DMS79 (cell line): ENCODE results near the gene CPT1B.
"Not testable (repeated sequence)": the region's sequence is repeated elsewhere in the genome, so short reads cannot be mapped to it uniquely, and the experiment has no call there.

ENCODE experiments used
- DNase-seq: peaks from one replicate; lab custom pipeline; 2025; lab: John Stamatoyannopoulos, UW

CPT1B gene

DNA sequence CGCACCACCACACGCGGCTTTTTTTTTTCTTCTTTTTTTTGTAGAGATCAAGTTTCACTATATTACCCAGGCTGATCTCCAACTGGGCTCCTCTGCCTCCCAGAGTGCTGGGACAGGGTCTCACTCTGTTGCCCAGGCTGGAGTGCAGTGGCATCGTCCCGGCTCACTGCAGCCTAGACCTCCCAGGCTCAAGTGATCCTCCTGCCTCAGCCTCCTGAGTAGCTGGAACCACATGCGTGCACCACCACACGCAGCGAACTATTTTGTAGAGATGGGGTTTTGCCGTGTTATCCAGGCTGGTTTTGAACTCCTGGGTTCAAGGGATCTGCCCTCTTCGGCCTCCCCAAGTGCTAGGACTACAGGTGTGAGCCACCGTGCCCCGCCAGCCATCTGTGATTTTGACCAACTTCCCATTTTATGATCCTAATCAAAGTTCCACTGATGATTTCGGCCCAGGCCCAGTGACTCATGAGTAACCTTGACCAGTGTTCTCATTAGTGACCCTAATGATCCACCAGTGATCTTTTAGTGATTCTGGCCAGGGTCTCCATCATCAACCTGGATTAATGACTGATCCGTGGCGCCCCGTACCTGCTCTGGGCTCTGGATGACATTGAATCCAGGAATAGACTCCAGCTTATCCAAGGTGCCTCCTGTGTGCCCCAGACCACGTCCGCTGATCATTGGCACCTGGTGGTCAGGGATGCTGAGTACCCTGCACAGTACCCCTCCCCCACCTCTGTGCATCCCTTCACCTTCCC lies 50.1 kb downstream of the CPT1B start:
- no peak for DNase-seq

DNA sequence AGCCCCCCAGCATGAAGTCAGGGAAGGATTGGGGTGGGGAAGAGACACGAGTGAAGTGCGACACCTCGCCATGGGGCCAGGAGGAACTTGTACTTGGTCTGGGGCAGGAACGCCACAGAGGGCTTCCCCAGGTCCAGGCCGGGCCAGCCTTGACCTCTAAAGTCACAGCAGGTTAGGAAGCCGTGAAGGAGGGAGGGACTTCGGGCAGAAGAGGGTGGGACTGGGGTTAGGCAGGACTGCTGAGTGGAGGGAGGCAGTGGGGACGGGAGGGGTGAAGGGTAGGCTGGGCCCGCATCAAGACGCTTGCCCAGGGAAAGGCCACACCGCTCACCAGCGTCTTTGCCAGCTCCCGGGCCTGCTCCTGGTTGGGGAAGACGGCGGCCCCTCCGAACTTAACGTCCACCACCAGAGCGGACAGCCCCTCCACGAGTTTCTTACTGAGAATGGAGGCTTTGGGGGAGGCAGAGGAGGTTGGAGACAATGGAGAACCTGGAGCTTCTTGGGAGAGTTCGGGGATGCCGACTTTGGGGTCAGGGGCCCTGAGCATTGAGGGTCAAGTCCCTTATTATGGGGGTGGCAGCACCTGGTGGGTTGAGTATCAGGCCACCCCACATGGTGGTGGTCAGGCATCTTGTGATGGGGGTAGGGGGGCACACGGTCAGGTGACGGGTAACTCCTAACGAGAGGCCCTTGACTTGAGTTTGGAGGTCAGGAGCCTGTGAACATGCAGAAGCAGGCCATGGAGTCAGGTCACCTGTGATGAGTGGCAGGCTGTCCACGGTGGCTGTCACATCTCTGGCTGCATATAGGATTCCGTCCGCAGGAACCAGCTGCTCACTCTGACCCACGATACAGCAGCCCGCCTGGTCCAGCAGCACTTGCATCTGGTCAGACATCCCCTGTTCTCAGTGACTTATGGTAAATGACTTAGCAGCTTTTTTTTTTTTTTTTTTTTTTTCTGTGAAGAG lies 51.1 kb downstream of the CPT1B start:
- no peak for DNase-seq

DNA sequence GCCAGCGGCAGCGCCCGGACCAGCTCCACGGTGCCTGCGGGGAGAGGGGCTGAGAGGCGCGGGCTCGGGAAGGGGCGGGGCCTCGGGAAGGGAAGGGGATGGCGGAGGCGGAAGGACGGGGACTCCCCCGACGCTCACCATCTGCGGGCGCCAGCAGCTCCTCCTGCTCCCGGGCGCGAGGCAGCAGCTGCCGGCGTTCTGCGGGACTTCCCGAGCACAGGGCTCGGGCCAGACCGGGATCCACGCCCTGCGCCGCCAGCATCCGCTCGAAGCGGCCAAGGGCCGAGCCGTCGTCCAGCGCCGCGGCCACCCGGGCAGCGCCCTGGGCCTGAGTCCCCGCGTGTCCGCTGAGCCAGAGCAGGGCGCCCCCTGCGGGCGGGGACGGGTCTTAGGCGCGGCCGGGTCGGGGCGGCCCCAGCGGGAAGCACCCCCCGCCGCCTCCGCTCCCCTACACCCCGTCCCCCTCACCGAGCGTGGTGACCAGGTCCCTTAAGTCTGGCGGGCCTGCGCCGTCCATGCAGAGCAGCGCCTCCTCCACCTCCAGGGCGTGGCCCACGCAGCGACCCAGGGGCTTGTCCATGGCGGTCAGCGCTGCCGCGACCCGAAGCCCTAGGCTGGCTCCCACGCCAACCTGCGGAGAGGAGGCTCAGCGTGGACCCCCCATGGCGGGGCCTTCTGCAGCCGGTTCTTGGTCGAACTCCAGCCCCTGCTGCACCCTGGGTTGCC lies 52.0 kb downstream of the CPT1B start:
- DNase-seq = peak; percentile 26

DNA sequence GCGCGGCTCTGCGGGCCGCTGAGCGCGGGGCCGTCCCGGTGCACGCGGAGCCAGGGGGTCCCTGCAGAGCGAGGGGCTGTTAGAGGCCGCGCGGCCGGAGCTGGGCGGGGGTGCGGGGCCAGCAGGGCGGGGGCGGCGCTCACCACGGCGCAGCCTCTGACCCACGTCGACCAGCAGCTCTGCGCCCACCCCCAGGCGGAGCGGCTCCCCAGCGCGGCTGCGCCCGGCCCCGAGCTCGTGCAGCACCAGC lies 52.4 kb downstream of the CPT1B start:
- DNase-seq = no peak

DNA sequence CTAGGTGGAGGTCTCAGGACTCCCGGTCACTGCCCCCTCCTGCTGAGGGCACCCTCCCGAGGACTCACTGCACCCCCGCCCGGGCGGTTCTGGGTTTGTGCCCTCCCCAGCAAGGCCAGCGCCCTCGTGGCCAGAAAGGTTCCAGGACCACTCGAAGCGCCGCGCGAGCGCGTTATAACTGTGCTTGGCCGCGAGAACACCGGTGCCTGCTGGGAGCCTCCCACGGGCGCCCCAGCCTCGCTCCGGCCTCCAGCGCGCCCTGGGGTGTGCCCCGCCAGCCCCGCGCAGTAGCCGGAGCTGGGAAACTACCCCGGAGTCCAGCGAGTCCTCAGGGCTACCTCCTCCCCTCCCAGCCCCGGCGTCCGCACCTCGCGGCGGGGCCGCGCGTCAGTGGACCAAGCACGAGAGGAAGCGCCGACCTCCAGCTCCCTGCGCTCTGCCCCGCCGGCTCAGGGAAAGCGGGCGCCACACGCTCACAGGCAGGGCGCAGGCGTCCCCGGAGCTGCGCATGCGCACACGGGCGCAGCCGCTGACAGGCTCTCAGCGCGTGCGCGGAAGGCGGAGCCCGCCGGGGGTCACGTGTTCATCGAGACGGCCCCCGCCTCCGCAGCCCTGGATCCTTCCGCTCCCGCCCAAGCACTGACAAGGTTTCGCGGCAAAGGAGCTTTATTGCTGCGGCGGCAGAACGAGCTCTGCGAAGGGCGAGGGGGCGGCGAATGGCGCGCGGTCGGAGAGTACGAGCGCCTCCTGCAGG lies 52.9 kb downstream of the CPT1B start, which contains the start of gene SCO2:
TSS of gene SCO2 (minus strand) at position 495 of the 754 bp plus-strand sequence. CDS start 1,187 bp downstream, outside the sequence.
- DNase-seq = peak; percentile 73

DNA sequence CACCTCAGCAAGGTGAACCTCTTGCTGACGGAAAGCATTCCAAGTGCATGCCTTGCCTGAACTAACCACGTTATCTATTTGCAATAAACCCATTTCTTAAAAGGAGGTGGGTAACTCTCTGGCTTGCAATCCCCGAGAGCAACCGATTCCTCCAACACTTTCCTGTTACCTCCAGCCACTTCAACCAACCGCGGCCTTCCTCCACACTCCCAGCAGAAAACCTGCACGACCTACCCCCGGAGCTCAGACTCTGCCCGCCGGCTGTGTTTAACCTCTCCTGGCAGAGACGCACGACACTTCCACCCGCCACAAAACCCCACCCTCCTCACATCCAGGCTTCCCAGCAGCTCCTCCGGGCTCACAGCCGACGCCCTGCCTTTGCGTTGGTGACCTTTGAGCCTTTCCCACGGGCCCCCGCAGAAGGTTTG lies 53.5 kb downstream of the CPT1B start:
- DNase-seq = no peak

DNA sequence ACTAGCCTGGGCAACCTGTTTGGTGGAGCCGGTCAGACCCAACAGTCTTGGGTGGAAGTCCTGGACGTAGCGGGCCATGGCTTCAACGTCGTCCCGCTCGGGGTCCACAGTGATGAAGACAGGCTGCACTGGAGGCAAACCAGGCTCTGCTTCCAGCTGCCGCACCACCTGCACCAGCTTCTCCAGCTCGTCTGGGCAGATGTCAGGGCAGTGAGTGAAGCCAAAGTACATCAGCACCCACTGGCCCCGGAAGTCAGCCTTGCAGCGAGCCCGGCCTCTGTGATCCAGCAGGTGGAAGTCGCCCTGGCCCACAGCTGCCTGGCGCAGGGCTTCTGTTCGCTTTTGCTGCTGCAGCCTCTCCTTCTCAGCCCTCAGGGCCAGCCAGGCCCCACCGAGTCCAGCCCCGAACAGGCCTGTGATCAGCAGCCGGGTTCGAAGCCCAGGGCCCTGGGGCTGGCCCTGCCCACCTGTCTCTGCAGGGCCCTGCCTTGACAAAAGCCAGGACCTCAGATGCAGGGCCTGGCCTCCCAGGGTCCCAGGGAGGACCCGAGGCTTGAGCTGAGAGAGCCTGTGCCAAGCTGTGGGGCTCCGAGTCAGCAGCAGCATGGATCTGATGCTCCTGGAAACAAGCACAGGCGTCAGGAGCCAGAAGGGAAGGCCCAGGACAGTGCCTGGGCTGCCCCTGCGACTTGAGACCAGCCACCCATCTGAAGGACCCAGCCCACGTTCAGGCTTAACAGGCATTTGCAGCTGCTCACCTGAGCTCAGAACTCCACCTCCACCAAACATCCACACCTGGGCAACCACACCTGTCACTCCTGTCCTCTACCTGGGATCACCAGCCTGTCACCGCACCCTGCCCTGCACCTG lies 54.2 kb downstream of the CPT1B start:
- no peak for DNase-seq

DNA sequence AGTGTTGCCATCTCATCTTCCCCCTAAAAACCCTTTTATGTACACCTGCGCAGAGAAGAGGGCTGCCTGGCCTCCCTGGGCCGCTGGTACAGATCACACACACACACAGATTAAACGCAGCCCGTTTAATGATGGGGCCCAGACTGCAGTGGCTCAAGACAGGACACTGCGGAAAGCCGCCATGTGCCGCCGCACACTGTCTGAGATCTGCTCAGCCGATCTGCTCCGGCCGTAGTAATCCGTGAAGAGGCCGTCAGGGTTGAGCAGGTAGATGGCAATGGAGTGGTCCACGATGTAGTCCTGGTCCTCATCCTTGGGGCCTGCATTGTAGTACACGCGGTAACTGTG lies 54.8 kb downstream of the CPT1B start:
- DNase-seq = no peak

DNA sequence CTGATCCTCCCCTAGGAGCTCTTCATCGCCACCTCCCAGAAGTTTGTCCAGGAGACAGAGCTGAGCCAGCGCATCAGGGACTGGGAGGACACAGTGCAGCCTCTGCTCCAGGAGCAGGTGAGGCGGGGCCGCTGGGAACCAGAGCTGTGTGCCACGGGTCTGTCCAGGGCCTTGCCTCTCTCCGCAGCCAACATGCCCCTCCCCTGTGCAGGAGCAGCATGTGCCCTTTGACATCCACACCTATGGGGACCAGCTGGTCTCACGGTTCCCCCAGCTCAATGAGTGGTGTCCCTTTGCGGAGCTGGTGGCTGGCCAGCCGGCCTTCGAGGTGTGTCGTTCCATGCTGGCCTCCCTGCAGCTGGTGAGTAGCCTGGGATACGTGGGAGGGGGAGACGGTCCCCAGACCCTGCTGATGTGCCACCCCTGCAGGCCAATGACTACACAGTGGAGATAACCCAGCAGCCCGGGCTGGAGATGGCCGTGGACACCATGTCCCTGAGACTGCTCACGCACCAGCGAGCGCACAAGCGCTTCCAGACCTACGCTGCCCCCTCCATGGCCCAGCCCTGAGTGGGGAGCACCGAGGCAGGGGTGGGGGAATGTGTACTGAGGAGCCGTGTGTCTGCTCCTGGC lies 55.3 kb downstream of the CPT1B start:
- DNase-seq = no peak

DNA sequence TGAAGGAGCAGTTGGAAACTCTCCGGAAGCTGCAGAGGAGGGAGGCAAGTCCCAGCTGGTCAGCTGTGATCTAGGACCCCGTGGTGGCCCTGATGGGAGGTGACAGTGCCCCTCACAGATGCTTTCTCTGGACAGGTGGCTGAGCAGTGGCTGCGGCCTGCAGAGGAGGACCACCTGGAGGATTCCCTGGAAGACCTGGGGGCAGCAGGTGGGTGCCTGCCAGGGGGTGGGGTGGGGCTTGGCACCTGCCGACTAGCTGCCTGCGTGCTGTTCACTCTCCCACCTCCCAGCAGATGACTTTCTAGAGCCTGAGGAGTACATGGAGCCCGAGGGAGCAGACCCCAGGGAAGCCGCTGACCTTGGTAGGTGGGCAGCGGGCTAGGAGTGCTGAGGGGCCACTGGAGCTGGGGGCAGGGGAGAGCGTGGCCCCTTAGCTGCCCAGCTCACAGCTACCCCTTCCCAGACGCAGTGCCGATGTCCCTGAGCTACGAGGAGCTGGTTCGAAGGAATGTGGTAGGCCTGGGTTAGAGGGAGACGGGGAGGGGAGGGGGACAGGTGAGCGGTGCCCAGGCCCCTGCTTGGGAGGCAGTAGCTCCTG lies 55.9 kb downstream of the CPT1B start:
- DNase-seq = no peak

DNA sequence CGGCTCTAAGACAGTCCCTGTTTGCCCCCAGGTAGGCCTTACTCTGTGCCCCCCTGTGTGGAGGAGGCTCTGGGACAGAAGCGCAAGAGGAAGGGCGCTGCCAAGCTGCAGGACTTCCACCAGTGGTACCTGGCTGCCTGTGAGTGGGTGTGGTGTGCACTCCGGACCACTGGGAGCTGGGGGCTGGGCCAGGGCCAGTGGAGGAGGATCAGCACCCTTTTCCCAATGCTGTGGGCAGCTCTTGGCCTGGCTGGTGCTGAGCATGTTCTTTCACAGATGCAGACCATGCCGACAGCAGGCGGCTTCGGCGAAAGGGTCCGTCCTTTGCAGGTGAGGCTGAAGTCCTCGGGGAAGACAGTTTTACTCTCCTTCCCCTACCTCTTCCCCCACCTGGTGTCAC lies 56.5 kb downstream of the CPT1B start:
- DNase-seq = no peak

DNA sequence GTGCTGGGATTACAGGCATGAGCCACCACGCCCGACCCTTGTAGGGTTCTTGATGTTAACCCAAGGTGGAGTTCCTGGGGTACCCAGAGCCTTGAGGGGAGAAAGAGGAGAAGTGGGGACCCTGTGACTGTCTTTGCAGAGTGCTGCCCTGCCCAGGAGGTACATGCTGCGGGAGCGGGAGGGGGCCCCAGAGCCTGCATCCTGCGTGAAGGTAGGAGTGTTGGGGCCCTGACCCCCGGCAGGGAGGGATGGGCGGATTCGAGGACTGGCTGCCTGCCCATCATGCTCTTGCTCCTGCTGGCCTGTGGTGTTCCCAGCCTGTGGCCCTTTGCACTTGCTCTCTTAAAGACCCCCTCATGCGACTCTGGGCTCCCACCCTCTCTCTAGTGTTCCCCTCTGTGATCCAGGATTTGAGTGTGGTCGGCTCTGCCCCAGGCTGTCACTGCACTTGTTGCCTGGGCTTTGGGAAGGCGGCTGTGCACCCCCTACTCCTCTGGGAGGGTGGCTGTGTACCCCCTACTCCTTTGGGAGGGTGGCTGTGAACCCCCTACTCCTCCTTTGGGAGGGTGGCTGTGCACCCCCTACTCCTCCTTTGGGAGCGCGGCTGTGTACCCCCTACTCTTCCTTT lies 57.3 kb downstream of the CPT1B start:
- DNase-seq = no peak

DNA sequence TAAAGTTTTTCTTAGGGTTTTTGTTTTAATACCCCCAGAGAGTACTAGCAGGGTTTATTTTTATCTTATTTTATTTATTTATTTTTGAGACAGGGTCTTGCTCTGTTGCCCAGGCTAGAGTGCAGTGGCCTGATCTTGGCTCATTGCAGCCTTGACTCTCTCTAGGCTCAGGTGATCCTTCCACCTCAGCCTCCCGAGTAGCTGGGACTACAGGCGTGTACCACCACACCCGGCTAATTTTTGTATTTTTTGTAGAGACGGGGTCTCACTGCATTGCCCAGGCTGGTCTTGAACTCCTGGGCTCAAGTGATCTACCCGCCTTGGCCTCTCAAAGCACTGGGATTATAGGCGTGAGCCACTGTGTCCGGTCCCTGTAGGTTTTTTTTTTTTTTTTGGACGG lies 58.0 kb downstream of the CPT1B start:
- DNase-seq = not testable (repeated sequence)

DNA sequence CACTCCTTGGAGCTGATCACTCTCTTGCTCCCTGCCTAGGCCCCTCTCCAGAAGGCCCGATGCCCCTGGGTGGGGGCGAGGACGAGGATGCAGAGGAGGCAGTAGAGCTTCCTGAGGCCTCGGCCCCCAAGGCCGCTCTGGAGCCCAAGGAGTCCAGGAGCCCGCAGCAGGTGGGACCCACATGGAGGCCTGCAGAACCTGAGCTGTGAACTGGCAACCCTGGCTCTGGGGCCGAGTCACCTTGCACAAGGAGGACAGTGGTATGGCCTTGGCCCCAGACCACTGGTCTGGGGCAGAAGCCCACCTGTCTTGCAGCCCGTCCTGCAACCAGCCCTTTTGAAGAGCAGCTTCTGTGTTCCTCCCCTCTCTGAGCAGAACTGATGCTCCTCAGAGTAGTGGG lies 59.1 kb downstream of the CPT1B start:
- no peak for DNase-seq
